ENCODE results near the gene GRN. TPM values are rescaled to one million over a fixed set of nuclear protein-coding genes. Genes with fewer than 3 reads are reported as not detected.
"Not testable (repeated sequence)": the region's sequence is repeated elsewhere in the genome, so short reads cannot be mapped to it uniquely, and the experiment has no call there.

The GRN gene
- total and polyA plus RNA-seq, 7 donors = 30.8 to 61.0 (median 44.4) TPM

GRCh38 chr17:44367231-44367979 lies 22.3 kb downstream of the GRN start:
- intact Hi-C loops (cut with DNase I) = no loop called here
- DNase-seq (peak in 1 of 2 donors; percentile 1), ATAC-seq (no peak)
- Histone ChIP-seq H3K9me3 (no peaks in the 10 kb centered on the region), H3K4me3 (no peak overlapping the region), H3K36me3 (ENCODE audit: insufficient read depth in 1 of 2, low read depth in 1 of 2) (no peaks in the 10 kb centered on the region), H3K27ac (no peak overlapping the region), H3K27me3 (ENCODE audit: insufficient read depth in 3 of 3, low read length in 2 of 3) (peaks cover 0 to 31% (median 8%) of the 10 kb centered on the region in 3 donors), H3K4me1 (peaks cover 4% of the 10 kb centered on the region)
- TF ChIP-seq, protein P1, sequence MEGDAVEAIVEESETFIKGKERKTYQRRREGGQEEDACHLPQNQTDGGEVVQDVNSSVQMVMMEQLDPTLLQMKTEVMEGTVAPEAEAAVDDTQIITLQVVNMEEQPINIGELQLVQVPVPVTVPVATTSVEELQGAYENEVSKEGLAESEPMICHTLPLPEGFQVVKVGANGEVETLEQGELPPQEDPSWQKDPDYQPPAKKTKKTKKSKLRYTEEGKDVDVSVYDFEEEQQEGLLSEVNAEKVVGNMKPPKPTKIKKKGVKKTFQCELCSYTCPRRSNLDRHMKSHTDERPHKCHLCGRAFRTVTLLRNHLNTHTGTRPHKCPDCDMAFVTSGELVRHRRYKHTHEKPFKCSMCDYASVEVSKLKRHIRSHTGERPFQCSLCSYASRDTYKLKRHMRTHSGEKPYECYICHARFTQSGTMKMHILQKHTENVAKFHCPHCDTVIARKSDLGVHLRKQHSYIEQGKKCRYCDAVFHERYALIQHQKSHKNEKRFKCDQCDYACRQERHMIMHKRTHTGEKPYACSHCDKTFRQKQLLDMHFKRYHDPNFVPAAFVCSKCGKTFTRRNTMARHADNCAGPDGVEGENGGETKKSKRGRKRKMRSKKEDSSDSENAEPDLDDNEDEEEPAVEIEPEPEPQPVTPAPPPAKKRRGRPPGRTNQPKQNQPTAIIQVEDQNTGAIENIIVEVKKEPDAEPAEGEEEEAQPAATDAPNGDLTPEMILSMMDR (IDR thresholded peaks at IDR 0.05) = no peak
- WGBS, 3 donors = 65 to 70% (median 66%) methylated on average over 7 of the region's 7 CpGs

DNA sequence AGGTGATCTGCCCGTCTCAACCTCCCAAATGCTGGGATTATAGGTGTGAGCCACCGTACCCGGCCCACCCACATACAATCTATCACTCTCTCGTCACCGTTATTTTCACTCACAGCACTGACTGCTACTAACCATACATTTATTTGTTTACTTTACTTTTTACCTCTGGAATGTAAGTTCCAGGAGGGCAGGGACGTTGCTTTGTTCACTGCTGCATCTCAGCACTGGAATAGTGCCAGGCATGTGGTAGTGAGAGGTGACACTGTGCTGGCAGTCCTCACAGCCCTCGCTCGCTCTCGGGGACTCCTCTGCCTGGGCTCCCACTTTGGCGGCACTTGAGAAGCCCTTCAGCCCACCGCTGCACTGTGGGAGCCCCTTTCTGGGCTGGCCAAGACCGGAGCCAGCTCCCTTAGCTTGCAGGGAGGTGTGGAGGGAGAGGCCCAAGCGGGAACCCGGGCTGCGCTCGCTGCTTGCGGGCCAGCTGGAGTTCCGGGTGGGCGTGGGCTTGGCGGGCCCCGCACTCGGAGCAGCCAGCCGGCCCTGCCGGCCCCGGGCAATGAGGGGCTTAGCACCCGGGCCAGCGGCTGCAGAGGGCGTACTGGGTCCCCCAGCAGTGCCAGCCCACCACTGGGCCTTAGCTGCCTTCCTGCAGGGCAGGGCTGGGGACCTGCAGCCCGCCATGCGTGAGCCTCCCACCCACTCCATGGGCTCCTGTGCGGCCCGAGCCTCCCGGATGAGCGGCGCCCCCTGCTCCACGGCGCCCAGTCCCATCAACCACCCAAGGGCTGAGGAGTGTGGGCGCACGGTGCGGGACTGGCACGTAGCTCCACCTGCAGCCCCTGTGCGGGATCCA lies 23.5 kb downstream of the GRN start:
- intact Hi-C loops (cut with DNase I); H3K9me3 ChIP-seq; H3K4me3 ChIP-seq; H3K4me1 ChIP-seq; H3K27ac ChIP-seq; ATAC-seq; DNase-seq; H3K36me3 ChIP-seq (ENCODE audit: insufficient read depth in 1 of 2, low read depth in 1 of 2): not testable (repeated sequence)
- 90 to 93% (median 91%) methylated on average over 35 to 42 of the region's 42 CpGs for whole genome bisulfite sequencing, 3 donors
- H3K27me3 ChIP-seq (ENCODE audit: insufficient read depth in 3 of 3, low read length in 2 of 3) = peaks cover 0 to 33% (median 6%) of the 10 kb centered on the region in 3 donors

DNA sequence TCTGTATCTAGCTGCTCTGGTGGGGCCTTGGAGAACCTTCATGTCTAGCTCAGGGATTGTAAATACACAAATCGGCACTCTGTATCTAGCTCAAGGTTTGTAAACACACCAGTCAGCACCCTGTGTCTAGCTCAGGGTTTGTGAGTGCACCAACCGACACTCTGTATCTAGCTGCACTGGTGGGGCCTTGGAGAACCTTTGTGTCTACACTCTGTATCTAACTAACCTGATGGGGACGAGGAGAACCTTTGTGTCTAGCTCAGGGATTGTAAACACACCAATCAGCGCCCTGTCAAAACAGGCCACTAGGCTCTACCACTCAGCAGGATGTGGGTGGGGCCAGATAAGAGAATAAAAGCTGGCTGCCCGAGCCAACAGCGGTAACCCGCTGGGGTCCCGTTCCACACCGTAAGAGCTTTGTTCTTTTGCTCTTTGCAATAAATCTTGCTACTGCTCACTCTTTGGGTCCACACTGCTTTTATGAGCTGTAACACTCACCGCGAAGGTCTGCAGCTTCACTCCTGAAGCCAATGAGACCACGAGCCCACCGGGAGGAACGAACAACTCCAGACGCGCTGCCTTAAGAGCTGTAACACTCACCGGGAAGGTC lies 24.4 kb downstream of the GRN start:
- H3K27ac ChIP-seq; intact Hi-C loops (cut with DNase I); ATAC-seq; DNase-seq; H3K36me3 ChIP-seq (ENCODE audit: insufficient read depth in 1 of 2, low read depth in 1 of 2); H3K4me3 ChIP-seq; H3K4me1 ChIP-seq; H3K9me3 ChIP-seq: not testable (repeated sequence)
- 38 to 44% (median 43%) methylated on average over 17 of the region's 17 CpGs for WGBS, 3 donors
- H3K27me3 ChIP-seq (ENCODE audit: insufficient read depth in 3 of 3, low read length in 2 of 3) = peaks cover 0 to 40% (median 9%) of the 10 kb centered on the region in 3 donors

GRCh38 chr17:44372036-44372435 lies 26.9 kb downstream of the GRN start:
- TF ChIP-seq, protein P1 (IDR thresholded peaks at IDR 0.05) = no peak
- Histone ChIP-seq H3K4me1 (no peaks in the 10 kb centered on the region), H3K27me3 (ENCODE audit: insufficient read depth in 3 of 3, low read length in 2 of 3) (peaks cover 0 to 52% (median 18%) of the 10 kb centered on the region in 3 donors), H3K36me3 (ENCODE audit: insufficient read depth in 1 of 2, low read depth in 1 of 2) (no peaks in the 10 kb centered on the region), H3K9me3 (no peaks in the 10 kb centered on the region), H3K27ac (no peak overlapping the region), H3K4me3 (no peak overlapping the region)
- DNase-seq (no peak), ATAC-seq (no peak)
- intact Hi-C loops (cut with DNase I) = no loop called here
- 63 to 74% (median 66%) methylated on average over 10 of the region's 10 CpGs for WGBS, 3 donors

GRCh38 chr17:44374306-44375195 lies 29.4 kb downstream of the GRN start:
- H3K27ac ChIP-seq = no peak overlapping the region
- ATAC-seq (no peak), DNase-seq (no peak)
- WGBS, 3 donors = 30 to 39% (median 30%) methylated on average over 30 to 31 of the region's 31 CpGs
- H3K27me3 ChIP-seq (ENCODE audit: insufficient read depth in 3 of 3, low read length in 2 of 3) = peaks cover 0 to 52% (median 20%) of the 10 kb centered on the region in 3 donors
- no peak overlapping the region for H3K4me3 ChIP-seq
- no peaks in the 10 kb centered on the region for H3K36me3 ChIP-seq (ENCODE audit: insufficient read depth in 1 of 2, low read depth in 1 of 2)
- H3K9me3 ChIP-seq = no peaks in the 10 kb centered on the region
- intact Hi-C loops (cut with DNase I) = no loop called here
- TF ChIP-seq, protein P1 (IDR thresholded peaks at IDR 0.05) = no peak
- no peaks in the 10 kb centered on the region for H3K4me1 ChIP-seq

Data from psoas muscle (tissue), 8 donors.